Esophagus squamous epithelium (tissue), 4 donors: ENCODE data around the gene GCK.

ENCODE experiments used
- POLR2A ChIP-seq, 4 donors: fragments of 450-650 bp; IDR thresholded peaks; one replicate each; pipeline ENCODE4 v1.6.1; 2017; ENCODE audit warnings: antibody characterized with exemption in 4 of 4, mild to moderate bottlenecking in 4 of 4, moderate library complexity in 3 of 4
- TF ChIP-seq, protein P1 (sequence below), 6 experiments: fragments of 450-650 bp in 4 of 6; fragments of 200-600 bp in 2 of 6; sonication (generic) in 2 of 6; IDR thresholded peaks; one replicate each; pipeline ENCODE4 v1.5.1; 2016 to 2019; ENCODE audit warnings: antibody characterized with exemption in 6 of 6, mild to moderate bottlenecking in 4 of 6, moderate library complexity in 4 of 6

DNA sequence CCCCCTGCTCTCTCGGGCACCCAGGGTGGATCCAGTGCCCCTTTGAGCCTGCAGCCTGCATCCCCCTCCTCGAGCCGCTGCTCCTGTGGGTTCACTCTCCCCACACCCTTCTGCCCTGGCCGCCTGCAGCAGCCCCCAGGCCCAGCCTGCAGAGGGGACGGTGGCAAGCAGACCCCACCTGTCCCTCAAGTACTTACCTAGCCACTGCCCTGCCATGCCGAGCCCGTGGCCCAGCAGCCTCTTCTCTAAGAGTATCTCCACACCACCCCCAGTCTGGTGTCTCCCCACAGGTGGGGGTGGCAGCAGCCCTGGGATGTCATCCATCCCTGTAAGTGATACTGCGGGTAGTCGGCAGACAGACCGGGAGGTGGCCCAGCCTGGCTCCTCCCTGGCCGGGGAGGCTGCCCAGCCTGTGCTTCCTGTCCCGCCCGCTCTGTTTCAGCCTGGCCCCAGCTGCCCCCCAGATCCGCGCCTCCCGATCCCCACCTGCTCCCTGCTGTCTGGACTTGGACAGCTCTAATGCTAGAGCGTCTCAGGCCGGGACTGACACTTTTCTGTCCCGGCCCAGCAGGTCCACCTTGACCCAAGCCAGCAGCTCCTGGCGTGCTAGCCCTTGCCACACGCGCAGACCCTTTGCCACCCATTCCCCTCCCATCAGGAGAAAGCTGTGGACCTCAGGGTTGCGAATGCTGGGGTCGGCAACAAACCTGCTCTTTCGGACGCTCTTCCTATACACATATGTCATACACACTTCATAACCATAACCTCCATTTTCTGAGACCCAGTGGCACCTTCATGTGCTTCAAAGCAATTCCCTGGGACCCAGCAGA lies 36.5 kb upstream of the GCK start:
- TF ChIP-seq, protein P1, sequence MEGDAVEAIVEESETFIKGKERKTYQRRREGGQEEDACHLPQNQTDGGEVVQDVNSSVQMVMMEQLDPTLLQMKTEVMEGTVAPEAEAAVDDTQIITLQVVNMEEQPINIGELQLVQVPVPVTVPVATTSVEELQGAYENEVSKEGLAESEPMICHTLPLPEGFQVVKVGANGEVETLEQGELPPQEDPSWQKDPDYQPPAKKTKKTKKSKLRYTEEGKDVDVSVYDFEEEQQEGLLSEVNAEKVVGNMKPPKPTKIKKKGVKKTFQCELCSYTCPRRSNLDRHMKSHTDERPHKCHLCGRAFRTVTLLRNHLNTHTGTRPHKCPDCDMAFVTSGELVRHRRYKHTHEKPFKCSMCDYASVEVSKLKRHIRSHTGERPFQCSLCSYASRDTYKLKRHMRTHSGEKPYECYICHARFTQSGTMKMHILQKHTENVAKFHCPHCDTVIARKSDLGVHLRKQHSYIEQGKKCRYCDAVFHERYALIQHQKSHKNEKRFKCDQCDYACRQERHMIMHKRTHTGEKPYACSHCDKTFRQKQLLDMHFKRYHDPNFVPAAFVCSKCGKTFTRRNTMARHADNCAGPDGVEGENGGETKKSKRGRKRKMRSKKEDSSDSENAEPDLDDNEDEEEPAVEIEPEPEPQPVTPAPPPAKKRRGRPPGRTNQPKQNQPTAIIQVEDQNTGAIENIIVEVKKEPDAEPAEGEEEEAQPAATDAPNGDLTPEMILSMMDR (IDR thresholded peaks at IDR 0.05): no peak
- no peak for TF ChIP-seq POLR2A (IDR thresholded peaks at IDR 0.05)
